ENCODE data around the gene CFAP161. TPM values are rescaled to one million over a fixed set of nuclear protein-coding genes. Genes with fewer than 3 reads are reported as not detected.
"Not testable (repeated sequence)": the region's sequence is repeated elsewhere in the genome, so short reads cannot be mapped to it uniquely, and the experiment has no call there.

CFAP161 gene
- total RNA-seq, 1 experiment from 2014 or later, result 0.59 TPM

GRCh38 chr15:81158561-81158960, 24.5 kb downstream of the CFAP161 start:
- not testable (repeated sequence) for DNase-seq; H3K4me3 ChIP-seq (ENCODE audit: insufficient read depth, low read depth, low read length); H3K36me3 ChIP-seq (replicated peaks; ENCODE audit: control insufficient read depth, insufficient read depth, low read length); H3K27me3 ChIP-seq (ENCODE audit: control insufficient read depth, insufficient read depth, low read length)

GRCh38 chr15:81160312-81161159, 26.5 kb downstream of the CFAP161 start:
- Histone ChIP-seq H3K27me3 (ENCODE audit: control insufficient read depth, insufficient read depth, low read length) (no peaks in the 10 kb centered on the region), H3K36me3 (replicated peaks; ENCODE audit: control insufficient read depth, insufficient read depth, low read length) (no peaks in the 10 kb centered on the region), H3K4me3 (ENCODE audit: insufficient read depth, low read depth, low read length) (no peak overlapping the region)
- no peak for DNase-seq

GRCh38 chr15:81161160-81161673, 27.1 kb downstream of the CFAP161 start:
- Histone ChIP-seq H3K4me3 (ENCODE audit: insufficient read depth, low read depth, low read length) (no peak overlapping the region), H3K27me3 (ENCODE audit: control insufficient read depth, insufficient read depth, low read length) (no peaks in the 10 kb centered on the region), H3K36me3 (replicated peaks; ENCODE audit: control insufficient read depth, insufficient read depth, low read length) (no peaks in the 10 kb centered on the region)
- DNase-seq, result no peak

- DNase-seq, result no peak
- no peaks in the 10 kb centered on the region for H3K36me3 ChIP-seq (replicated peaks; ENCODE audit: control insufficient read depth, insufficient read depth, low read length)
- no peaks in the 10 kb centered on the region for H3K27me3 ChIP-seq (ENCODE audit: control insufficient read depth, insufficient read depth, low read length)
- H3K4me3 ChIP-seq (ENCODE audit: insufficient read depth, low read depth, low read length), result no peak overlapping the region
Measured at GRCh38 chr15:81161851-81162250, 27.8 kb downstream of the CFAP161 start.

GRCh38 chr15:81163961-81164800, 30.1 kb downstream of the CFAP161 start:
- Histone ChIP-seq H3K4me3 (ENCODE audit: insufficient read depth, low read depth, low read length) (no peak overlapping the region), H3K27me3 (ENCODE audit: control insufficient read depth, insufficient read depth, low read length) (no peaks in the 10 kb centered on the region), H3K36me3 (replicated peaks; ENCODE audit: control insufficient read depth, insufficient read depth, low read length) (no peaks in the 10 kb centered on the region)
- peak; percentile 46 for DNase-seq

- no peaks in the 10 kb centered on the region for H3K36me3 ChIP-seq (replicated peaks; ENCODE audit: control insufficient read depth, insufficient read depth, low read length)
- no peak for DNase-seq
- no peaks in the 10 kb centered on the region for H3K27me3 ChIP-seq (ENCODE audit: control insufficient read depth, insufficient read depth, low read length)
- no peak overlapping the region for H3K4me3 ChIP-seq (ENCODE audit: insufficient read depth, low read depth, low read length)
Measured at GRCh38 chr15:81165535-81165934, 31.5 kb downstream of the CFAP161 start.

- Histone ChIP-seq H3K27me3 (ENCODE audit: control insufficient read depth, insufficient read depth, low read length) (no peaks in the 10 kb centered on the region), H3K36me3 (replicated peaks; ENCODE audit: control insufficient read depth, insufficient read depth, low read length) (no peaks in the 10 kb centered on the region), H3K4me3 (ENCODE audit: insufficient read depth, low read depth, low read length) (no peak overlapping the region)
- no peak for DNase-seq
Measured at GRCh38 chr15:81166636-81167305, 32.7 kb downstream of the CFAP161 start.

GRCh38 chr15:81168131-81168526, 34.1 kb downstream of the CFAP161 start:
- no peak for DNase-seq
- H3K4me3 ChIP-seq (ENCODE audit: insufficient read depth, low read depth, low read length), result no peak overlapping the region
- H3K36me3 ChIP-seq (replicated peaks; ENCODE audit: control insufficient read depth, insufficient read depth, low read length), result no peaks in the 10 kb centered on the region
- no peaks in the 10 kb centered on the region for H3K27me3 ChIP-seq (ENCODE audit: control insufficient read depth, insufficient read depth, low read length)

GRCh38 chr15:81168644-81169043, 34.6 kb downstream of the CFAP161 start:
- no peak for DNase-seq
- Histone ChIP-seq H3K36me3 (replicated peaks; ENCODE audit: control insufficient read depth, insufficient read depth, low read length) (no peaks in the 10 kb centered on the region), H3K4me3 (ENCODE audit: insufficient read depth, low read depth, low read length) (no peak overlapping the region), H3K27me3 (ENCODE audit: control insufficient read depth, insufficient read depth, low read length) (no peaks in the 10 kb centered on the region)

- no peaks in the 10 kb centered on the region for H3K36me3 ChIP-seq (replicated peaks; ENCODE audit: control insufficient read depth, insufficient read depth, low read length)
- DNase-seq, result no peak
- H3K4me3 ChIP-seq (ENCODE audit: insufficient read depth, low read depth, low read length), result no peak overlapping the region
- H3K27me3 ChIP-seq (ENCODE audit: control insufficient read depth, insufficient read depth, low read length), result no peaks in the 10 kb centered on the region
Measured at GRCh38 chr15:81170511-81170910, 36.4 kb downstream of the CFAP161 start.

GRCh38 chr15:81171286-81171685, 37.2 kb downstream of the CFAP161 start:
- DNase-seq, result no peak
- Histone ChIP-seq H3K36me3 (replicated peaks; ENCODE audit: control insufficient read depth, insufficient read depth, low read length) (no peaks in the 10 kb centered on the region), H3K27me3 (ENCODE audit: control insufficient read depth, insufficient read depth, low read length) (no peaks in the 10 kb centered on the region), H3K4me3 (ENCODE audit: insufficient read depth, low read depth, low read length) (no peak overlapping the region)

- Histone ChIP-seq H3K27me3 (ENCODE audit: control insufficient read depth, insufficient read depth, low read length) (no peaks in the 10 kb centered on the region), H3K4me3 (ENCODE audit: insufficient read depth, low read depth, low read length) (no peak overlapping the region), H3K36me3 (replicated peaks; ENCODE audit: control insufficient read depth, insufficient read depth, low read length) (no peaks in the 10 kb centered on the region)
- no peak for DNase-seq
Measured at GRCh38 chr15:81174125-81174791, 40.2 kb downstream of the CFAP161 start.

- no peak for DNase-seq
- no peaks in the 10 kb centered on the region for H3K36me3 ChIP-seq (replicated peaks; ENCODE audit: control insufficient read depth, insufficient read depth, low read length)
- no peak overlapping the region for H3K4me3 ChIP-seq (ENCODE audit: insufficient read depth, low read depth, low read length)
- H3K27me3 ChIP-seq (ENCODE audit: control insufficient read depth, insufficient read depth, low read length), result no peaks in the 10 kb centered on the region
Measured at GRCh38 chr15:81174792-81175327, 40.8 kb downstream of the CFAP161 start.

- no peaks in the 10 kb centered on the region for H3K27me3 ChIP-seq (ENCODE audit: control insufficient read depth, insufficient read depth, low read length)
- H3K36me3 ChIP-seq (replicated peaks; ENCODE audit: control insufficient read depth, insufficient read depth, low read length), result no peaks in the 10 kb centered on the region
- no peak for DNase-seq
- H3K4me3 ChIP-seq (ENCODE audit: insufficient read depth, low read depth, low read length), result no peak overlapping the region
Measured at GRCh38 chr15:81175496-81175895, 41.4 kb downstream of the CFAP161 start.
